Measurements from ENCODE around the gene COPS3. TPM values are rescaled to one million over a fixed set of nuclear protein-coding genes. Genes with fewer than 3 reads are reported as not detected.
A peak's percentile ranks its signal among the peaks of the same experiment; 100 is the strongest.

The COPS3 gene
- total RNA-seq, 2 experiments from 2014 or later, result 133 to 141 TPM

DNA sequence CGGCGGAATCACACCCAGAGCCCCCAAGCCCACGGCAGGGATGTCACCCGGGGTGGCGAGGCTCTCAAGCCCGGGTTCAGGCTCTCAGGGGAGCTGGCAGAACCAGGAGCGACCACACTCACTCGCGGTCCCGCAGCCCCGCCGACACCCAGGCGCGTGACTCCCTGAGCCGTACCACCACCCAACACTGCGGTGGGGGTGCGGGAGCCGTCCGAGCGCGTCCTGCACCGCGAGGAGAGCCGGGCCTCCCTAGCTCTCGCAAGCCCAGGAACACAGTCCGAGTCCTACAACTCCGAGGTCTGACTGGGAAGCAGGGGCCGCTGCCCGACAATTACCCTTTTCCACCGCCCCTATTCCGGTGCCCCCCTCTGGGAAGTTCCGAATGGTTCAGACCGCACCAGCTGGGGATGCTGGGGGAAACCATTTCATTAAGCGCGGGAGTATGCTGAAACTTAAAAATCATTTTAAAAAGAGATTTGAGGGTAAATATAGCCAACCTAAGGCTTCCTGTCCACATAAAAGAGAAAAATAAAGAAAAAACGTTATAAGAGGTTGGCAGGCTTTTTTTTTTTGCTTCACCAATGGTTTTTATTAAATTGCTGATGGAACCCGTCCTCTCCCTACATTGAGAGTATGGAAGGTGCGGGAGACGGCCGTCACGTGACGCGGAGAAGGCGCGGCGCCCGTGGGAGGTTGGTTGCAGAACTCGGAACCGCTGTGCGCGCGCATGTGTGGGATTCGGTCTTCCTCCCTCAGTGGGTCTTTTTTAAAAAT is 43.8 kb downstream of the COPS3 start, which contains the start of gene FLCN:
FLCN (minus strand) TSS at position 143 of the 774 bp plus-strand sequence. CDS start 9,031 bp downstream, outside the sequence.
- H3K4me1 Mint-ChIP-seq, result peaks cover 36% of the 10 kb centered on the region
- no peaks in the 10 kb centered on the region for H3K27me3 Mint-ChIP-seq
- peak; percentile 85 for DNase-seq
- no peaks in the 10 kb centered on the region for H3K36me3 Mint-ChIP-seq
- peak within 1 kb of the TSS; percentile 95 for H3K4me3 Mint-ChIP-seq
- H3K27ac Mint-ChIP-seq, result peak within 1 kb of the TSS; percentile 97
- no peaks in the 10 kb centered on the region for H3K9me3 Mint-ChIP-seq

- H3K4me1 Mint-ChIP-seq, result peaks cover 36% of the 10 kb centered on the region
- H3K27me3 Mint-ChIP-seq, result no peaks in the 10 kb centered on the region
- H3K36me3 Mint-ChIP-seq, result no peaks in the 10 kb centered on the region
- no peak for DNase-seq
- no peaks in the 10 kb centered on the region for H3K9me3 Mint-ChIP-seq
- peak overlapping the region; percentile 95 for H3K4me3 Mint-ChIP-seq
- peak overlapping the region; percentile 97 for H3K27ac Mint-ChIP-seq
Measured at GRCh38 chr17:17236295-17237025, 44.6 kb downstream of the COPS3 start.

GRCh38 chr17:17235212-17236174 is 45.6 kb downstream of the COPS3 start:
- no peak for DNase-seq

GRCh38 chr17:17232303-17232621 is 48.8 kb downstream of the COPS3 start:
- H3K36me3 Mint-ChIP-seq, result peaks cover 1% of the 10 kb centered on the region
- no peaks in the 10 kb centered on the region for H3K27me3 Mint-ChIP-seq
- H3K4me3 Mint-ChIP-seq, result no peak overlapping the region
- no peak for DNase-seq
- H3K4me1 Mint-ChIP-seq, result peaks cover 14% of the 10 kb centered on the region
- no peak overlapping the region for H3K27ac Mint-ChIP-seq
- H3K9me3 Mint-ChIP-seq, result no peaks in the 10 kb centered on the region

More at GRCh38 chr17:17235212-17236174, 45.6 kb downstream of the COPS3 start:
- Mint-ChIP-seq H3K4me1 (peaks cover 36% of the 10 kb centered on the region), H3K27me3 (no peaks in the 10 kb centered on the region), H3K27ac (peak overlapping the region; percentile 97), H3K36me3 (no peaks in the 10 kb centered on the region), H3K9me3 (no peaks in the 10 kb centered on the region), H3K4me3 (peak overlapping the region; percentile 95)

- Mint-ChIP-seq H3K4me1 (peaks cover 14% of the 10 kb centered on the region), H3K9me3 (no peaks in the 10 kb centered on the region), H3K27ac (peak overlapping the region; percentile 30), H3K27me3 (no peaks in the 10 kb centered on the region), H3K36me3 (peaks cover 1% of the 10 kb centered on the region), H3K4me3 (no peak overlapping the region)
- DNase-seq, result no peak
Measured at GRCh38 chr17:17231621-17232302, 49.3 kb downstream of the COPS3 start.

- DNase-seq, result no peak
- H3K27me3 Mint-ChIP-seq, result no peaks in the 10 kb centered on the region
- no peak overlapping the region for H3K4me3 Mint-ChIP-seq
- H3K4me1 Mint-ChIP-seq, result no peaks in the 10 kb centered on the region
- H3K27ac Mint-ChIP-seq, result no peak overlapping the region
- H3K36me3 Mint-ChIP-seq, result peaks cover 4% of the 10 kb centered on the region
- no peaks in the 10 kb centered on the region for H3K9me3 Mint-ChIP-seq
Measured at GRCh38 chr17:17229416-17230384, 51.3 kb downstream of the COPS3 start.

DNA sequence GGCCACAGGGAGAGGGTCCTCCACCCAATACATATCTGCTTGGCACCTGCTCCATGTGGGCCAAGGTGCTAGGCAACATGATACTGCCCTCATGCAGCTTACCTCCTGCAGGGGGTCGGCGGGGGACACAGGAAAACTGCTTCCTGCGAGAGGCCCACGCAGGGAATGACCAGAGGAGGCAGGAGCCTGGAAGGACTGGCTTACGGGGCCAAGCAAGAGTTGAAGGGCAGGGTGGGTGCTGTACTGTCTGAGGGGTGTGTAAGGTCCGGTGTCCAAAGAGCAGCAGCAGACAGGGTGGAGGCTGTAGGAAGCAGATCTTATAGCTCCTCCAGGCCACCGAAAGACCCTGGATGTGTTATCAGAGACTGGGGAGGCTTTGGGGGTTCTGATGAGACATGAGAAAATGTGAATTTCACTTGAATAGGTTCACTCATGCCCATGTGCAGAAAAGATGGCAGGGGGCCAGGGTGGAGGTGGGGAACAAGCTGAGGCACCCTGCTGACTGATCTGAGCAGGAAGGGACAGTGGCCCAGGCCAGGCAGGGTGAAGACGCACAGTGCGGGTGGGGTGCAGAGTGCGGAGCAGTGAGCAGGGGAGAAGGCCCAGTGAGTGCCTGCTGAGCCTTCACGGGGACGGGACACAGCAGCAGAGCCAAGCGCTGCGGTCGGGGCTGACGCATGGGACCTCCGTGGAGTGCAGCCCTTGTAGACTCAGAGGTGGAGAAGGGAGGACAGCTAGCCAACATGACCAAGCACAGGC is 52.3 kb downstream of the COPS3 start:
- Mint-ChIP-seq H3K27ac (no peak overlapping the region), H3K4me1 (no peaks in the 10 kb centered on the region), H3K27me3 (no peaks in the 10 kb centered on the region), H3K4me3 (no peak overlapping the region), H3K36me3 (peaks cover 5% of the 10 kb centered on the region), H3K9me3 (no peaks in the 10 kb centered on the region)
- no peak for DNase-seq

DNA sequence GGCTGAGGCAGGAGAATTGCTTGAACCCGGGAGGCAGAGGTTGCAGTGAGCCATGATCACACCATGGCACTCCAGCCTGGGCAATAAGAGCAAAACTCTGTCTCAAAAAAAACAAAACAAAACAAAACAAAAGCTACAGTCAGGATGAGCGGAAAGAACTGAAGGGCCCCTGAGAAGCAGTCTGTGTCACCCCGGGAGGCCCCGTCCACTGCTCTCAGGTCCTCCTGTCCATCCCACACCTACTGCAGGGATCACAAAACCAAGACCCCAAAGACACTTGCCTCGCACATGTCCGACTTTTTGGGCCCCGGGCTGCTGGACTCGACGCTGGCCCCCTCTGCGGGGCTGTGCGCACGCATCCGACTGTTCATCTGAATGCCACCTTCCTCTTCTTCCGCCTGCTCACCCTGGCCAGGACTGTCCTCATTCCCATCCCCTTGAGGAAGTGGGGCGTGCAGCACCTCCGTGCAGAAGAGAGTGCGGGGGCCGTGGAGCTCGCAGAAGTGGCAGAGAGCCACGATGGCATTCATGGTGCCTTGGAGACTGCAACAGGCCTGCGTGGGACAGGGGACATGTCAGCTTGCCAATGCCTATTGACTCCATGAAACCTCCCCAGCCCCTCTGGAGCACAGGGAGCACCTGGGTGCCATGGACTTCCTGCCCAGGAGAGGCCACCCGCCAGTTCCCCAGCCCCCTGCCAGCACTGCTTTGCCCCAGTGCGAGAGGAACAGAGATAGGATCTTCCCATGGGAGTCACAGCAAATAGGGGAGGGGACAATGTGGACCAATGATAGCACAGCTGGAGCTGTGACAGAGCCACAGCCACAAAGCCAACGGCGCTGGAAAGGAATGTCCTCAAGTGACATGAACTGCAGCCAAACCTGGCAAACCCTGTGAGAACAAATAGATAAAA is 53.2 kb downstream of the COPS3 start:
- H3K4me1 Mint-ChIP-seq, result no peaks in the 10 kb centered on the region
- DNase-seq, result no peak
- no peak overlapping the region for H3K4me3 Mint-ChIP-seq
- no peaks in the 10 kb centered on the region for H3K9me3 Mint-ChIP-seq
- H3K27ac Mint-ChIP-seq, result no peak overlapping the region
- no peaks in the 10 kb centered on the region for H3K27me3 Mint-ChIP-seq
- peaks cover 5% of the 10 kb centered on the region for H3K36me3 Mint-ChIP-seq

- H3K4me3 Mint-ChIP-seq, result no peak overlapping the region
- no peaks in the 10 kb centered on the region for H3K4me1 Mint-ChIP-seq
- no peaks in the 10 kb centered on the region for H3K9me3 Mint-ChIP-seq
- H3K36me3 Mint-ChIP-seq, result peaks cover 5% of the 10 kb centered on the region
- H3K27ac Mint-ChIP-seq, result no peak overlapping the region
- H3K27me3 Mint-ChIP-seq, result no peaks in the 10 kb centered on the region
- DNase-seq, result no peak
Measured at GRCh38 chr17:17226451-17227265, 54.4 kb downstream of the COPS3 start.

- no peaks in the 10 kb centered on the region for H3K4me1 Mint-ChIP-seq
- peaks cover 5% of the 10 kb centered on the region for H3K36me3 Mint-ChIP-seq
- H3K27ac Mint-ChIP-seq, result no peak overlapping the region
- no peaks in the 10 kb centered on the region for H3K9me3 Mint-ChIP-seq
- no peak overlapping the region for H3K4me3 Mint-ChIP-seq
- H3K27me3 Mint-ChIP-seq, result no peaks in the 10 kb centered on the region
- DNase-seq, result no peak
Measured at GRCh38 chr17:17225901-17226300, 55.1 kb downstream of the COPS3 start.

DNA sequence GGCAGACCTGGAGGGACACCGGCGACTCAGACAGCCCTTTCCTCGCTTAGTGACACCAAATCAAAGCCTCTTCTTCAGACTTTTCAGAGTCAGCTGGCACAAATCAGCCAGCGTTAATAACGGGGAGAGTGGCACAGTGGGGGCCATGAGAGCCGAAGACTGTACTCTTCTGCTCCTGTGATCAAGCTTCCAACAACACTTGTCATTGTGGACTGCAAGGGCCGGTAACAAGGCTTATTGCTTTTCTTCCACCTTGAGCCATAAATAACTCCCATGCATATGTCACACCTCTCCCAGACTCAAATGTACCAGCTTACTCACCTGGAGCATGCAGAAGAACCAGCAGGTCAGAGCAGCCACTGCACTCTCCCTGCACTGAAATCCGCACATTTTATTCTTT is 56.9 kb downstream of the COPS3 start:
- Mint-ChIP-seq H3K27ac (no peak overlapping the region), H3K36me3 (peaks cover 4% of the 10 kb centered on the region), H3K4me3 (no peak overlapping the region), H3K4me1 (no peaks in the 10 kb centered on the region), H3K27me3 (no peaks in the 10 kb centered on the region), H3K9me3 (no peaks in the 10 kb centered on the region)
- DNase-seq, result no peak

All from activated naive CD8-positive, alpha-beta T cell treated with anti-CD3 and anti-CD28 coated beads for 36 hours (primary cell).